ENCODE results near the gene MVB12B. TPM values are rescaled to one million over a fixed set of nuclear protein-coding genes. Genes with fewer than 3 reads are reported as not detected.

Gene MVB12B
- total and polyA plus RNA-seq, 2 of the 13 experiments (the other 11 are each of a cell fraction or from before 2014, with no cell fraction given), result 12.1 to 30.1 TPM

DNA sequence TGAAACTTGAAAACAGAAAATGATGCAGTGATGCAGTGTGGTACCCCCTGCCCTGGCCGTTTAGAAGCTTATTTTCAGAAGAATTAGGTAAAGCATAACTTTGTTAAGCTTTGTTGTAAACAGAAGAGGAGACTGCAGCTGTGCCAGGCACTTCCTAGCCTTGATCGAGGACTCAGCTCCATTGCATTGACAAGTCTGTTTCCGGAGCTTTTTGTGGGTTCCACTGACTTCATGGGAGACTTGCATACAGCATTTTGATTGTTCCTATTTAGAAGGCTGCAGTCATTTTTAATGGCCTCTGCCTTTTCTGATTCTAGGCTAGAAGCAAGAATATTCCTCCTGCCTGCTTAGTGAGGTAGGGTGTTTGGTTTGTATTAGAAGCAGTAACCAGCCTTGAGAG lies 12.3 kb downstream of the MVB12B start:
- no TSS peak for BruUV-seq (replicated peaks)
- in situ Hi-C loops (cut with HindIII; ENCODE audit: extremely low pct_ligation_motif_present, low pct_unique_long_range_greater_than_20kb) (loop anchor here (5.0 kb wide), 1 partner anchor 33 kb away; no protein-coding TSS in a partner anchor), intact Hi-C loops (cut with micrococcal nuclease; ENCODE audit: unreplicated experiment) (no loop called here)
- Histone ChIP-seq H4K20me1 (ENCODE audit: insufficient read depth, low read length) (peaks cover 4% of the 10 kb centered on the region), H3K79me2 (ENCODE audit: insufficient read depth, low read length) (peaks cover 58% of the 10 kb centered on the region), H3K27me3 (ENCODE audit: control insufficient read depth in 1 of 2, insufficient read depth in 2 of 2, low read length in 2 of 2) (no peaks in the 10 kb centered on the region; a peak in 1 of 5 replicates), H3K9me3 (ENCODE audit: low read length) (no peaks in the 10 kb centered on the region), H3K9ac (ENCODE audit: insufficient read depth, low read depth, low read length) (no peak overlapping the region), H3K27ac (ENCODE audit: extremely low read length, insufficient read depth, low read length) (no peak overlapping the region), H2AFZ (ENCODE audit: low read length) (no peak overlapping the region), H3K4me3 (replicated peaks in 1 of 3; ENCODE audit: insufficient read depth in 1 of 3, low read depth in 2 of 3, low read length in 3 of 3) (no peak overlapping the region), H3K4me1 (ENCODE audit: insufficient read depth, low read length) (peaks cover 91% of the 10 kb centered on the region), H3K4me2 (ENCODE audit: low read depth, low read length) (peak overlapping the region; percentile 5; the same call in 1 of the 2 replicates), H3K36me3 (replicated peaks in 1 of 2; ENCODE audit: control insufficient read depth in 1 of 2, insufficient read depth in 2 of 2, low read length in 2 of 2) (peaks cover 7 to 23% of the 10 kb centered on the region in 2 experiments)
- ChIA-PET CTCF (ENCODE audit: low intra/inter-chr PET ratio, low total read pairs) (no interaction called here), POLR2A (no interaction called here)
- no peak for ATAC-seq
- FAIRE-seq, result no peak
- TF ChIP-seq ZNF557 (CRISPR knock-in tag; IDR thresholded peaks at IDR 0.05) (no peak), KLF16 (CRISPR knock-in tag; IDR thresholded peaks at IDR 0.05) (no peak), SNAPC2 (CRISPR knock-in tag; IDR thresholded peaks at IDR 0.05) (no peak), ZFYVE20 (CRISPR knock-in tag; IDR thresholded peaks at IDR 0.05; ENCODE audit: borderline replicate concordance, low read depth) (no peak), TMF1 (CRISPR knock-in tag; IDR thresholded peaks at IDR 0.05; ENCODE audit: low read depth) (no peak), MED13 (CRISPR knock-in tag; IDR thresholded peaks at IDR 0.05) (no peak), NCOR1 (IDR thresholded peaks at IDR 0.05; ENCODE audit: borderline replicate concordance, low read length) (no peak)
- TF ChIP-seq, protein P1, sequence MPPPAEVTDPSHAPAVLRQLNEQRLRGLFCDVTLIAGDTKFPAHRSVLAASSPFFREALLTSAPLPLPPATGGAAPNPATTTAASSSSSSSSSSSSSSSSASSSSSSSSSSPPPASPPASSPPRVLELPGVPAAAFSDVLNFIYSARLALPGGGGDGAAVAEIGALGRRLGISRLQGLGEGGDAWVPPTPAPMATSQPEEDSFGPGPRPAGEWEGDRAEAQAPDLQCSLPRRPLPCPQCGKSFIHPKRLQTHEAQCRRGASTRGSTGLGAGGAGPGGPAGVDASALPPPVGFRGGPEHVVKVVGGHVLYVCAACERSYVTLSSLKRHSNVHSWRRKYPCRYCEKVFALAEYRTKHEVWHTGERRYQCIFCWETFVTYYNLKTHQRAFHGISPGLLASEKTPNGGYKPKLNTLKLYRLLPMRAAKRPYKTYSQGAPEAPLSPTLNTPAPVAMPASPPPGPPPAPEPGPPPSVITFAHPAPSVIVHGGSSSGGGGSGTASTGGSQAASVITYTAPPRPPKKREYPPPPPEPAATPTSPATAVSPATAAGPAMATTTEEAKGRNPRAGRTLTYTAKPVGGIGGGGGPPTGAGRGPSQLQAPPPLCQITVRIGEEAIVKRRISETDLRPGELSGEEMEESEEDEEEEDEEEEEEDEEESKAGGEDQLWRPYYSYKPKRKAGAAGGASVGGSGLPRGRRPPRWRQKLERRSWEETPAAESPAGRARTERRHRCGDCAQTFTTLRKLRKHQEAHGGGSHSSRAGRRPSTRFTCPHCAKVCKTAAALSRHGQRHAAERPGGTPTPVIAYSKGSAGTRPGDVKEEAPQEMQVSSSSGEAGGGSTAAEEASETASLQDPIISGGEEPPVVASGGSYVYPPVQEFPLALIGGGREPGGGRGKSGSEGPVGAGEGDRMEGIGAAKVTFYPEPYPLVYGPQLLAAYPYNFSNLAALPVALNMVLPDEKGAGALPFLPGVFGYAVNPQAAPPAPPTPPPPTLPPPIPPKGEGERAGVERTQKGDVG (CRISPR knock-in tag; IDR thresholded peaks at IDR 0.05; ENCODE audit: borderline replicate concordance), result no peak
- TF ChIP-seq, protein P2, sequence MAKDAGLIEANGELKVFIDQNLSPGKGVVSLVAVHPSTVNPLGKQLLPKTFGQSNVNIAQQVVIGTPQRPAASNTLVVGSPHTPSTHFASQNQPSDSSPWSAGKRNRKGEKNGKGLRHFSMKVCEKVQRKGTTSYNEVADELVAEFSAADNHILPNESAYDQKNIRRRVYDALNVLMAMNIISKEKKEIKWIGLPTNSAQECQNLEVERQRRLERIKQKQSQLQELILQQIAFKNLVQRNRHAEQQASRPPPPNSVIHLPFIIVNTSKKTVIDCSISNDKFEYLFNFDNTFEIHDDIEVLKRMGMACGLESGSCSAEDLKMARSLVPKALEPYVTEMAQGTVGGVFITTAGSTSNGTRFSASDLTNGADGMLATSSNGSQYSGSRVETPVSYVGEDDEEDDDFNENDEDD (CRISPR knock-in tag; IDR thresholded peaks at IDR 0.05; ENCODE audit: borderline replicate concordance), result no peak
- TF ChIP-seq, protein P3, sequence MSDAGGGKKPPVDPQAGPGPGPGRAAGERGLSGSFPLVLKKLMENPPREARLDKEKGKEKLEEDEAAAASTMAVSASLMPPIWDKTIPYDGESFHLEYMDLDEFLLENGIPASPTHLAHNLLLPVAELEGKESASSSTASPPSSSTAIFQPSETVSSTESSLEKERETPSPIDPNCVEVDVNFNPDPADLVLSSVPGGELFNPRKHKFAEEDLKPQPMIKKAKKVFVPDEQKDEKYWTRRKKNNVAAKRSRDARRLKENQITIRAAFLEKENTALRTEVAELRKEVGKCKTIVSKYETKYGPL (CRISPR knock-in tag; IDR thresholded peaks at IDR 0.05), result no peak
- 60% methylated on average over 3 of the region's 3 CpGs for WGBS (ENCODE audit: low lambda C conversion rate)
- DNase-seq (ENCODE audit: low spot score), result no peak
